Measurements from ENCODE around the gene S1PR1.
"Not testable (repeated sequence)": the region's sequence is repeated elsewhere in the genome, so short reads cannot be mapped to it uniquely, and the experiment has no call there.

Gene S1PR1

GRCh38 chr1:101206139-101206538 is 30.7 kb upstream of the S1PR1 start:
- H3K36me3 Mint-ChIP-seq (ENCODE audit: low read depth); H3K27ac Mint-ChIP-seq: not testable (repeated sequence)

GRCh38 chr1:101207271-101207670 is 29.5 kb upstream of the S1PR1 start:
- H3K27me3 Mint-ChIP-seq (ENCODE audit: low read depth); H3K4me3 Mint-ChIP-seq; H3K9me3 Mint-ChIP-seq; H3K27ac Mint-ChIP-seq; H3K4me1 Mint-ChIP-seq (ENCODE audit: low read depth); H3K36me3 Mint-ChIP-seq (ENCODE audit: low read depth): not testable (repeated sequence)

More at GRCh38 chr1:101206139-101206538, 30.7 kb upstream of the S1PR1 start:
- H3K4me3 Mint-ChIP-seq; H3K27me3 Mint-ChIP-seq (ENCODE audit: low read depth); H3K4me1 Mint-ChIP-seq (ENCODE audit: low read depth); H3K9me3 Mint-ChIP-seq: not testable (repeated sequence)

GRCh38 chr1:101207891-101208290 is 28.9 kb upstream of the S1PR1 start:
- Mint-ChIP-seq H3K9me3 (no peaks in the 10 kb centered on the region), H3K4me3 (no peak overlapping the region), H3K27ac (no peak overlapping the region), H3K36me3 (ENCODE audit: low read depth) (peaks cover 4% of the 10 kb centered on the region), H3K4me1 (ENCODE audit: low read depth) (peaks cover 9% of the 10 kb centered on the region), H3K27me3 (ENCODE audit: low read depth) (no peaks in the 10 kb centered on the region)

- H3K27ac Mint-ChIP-seq = no peak overlapping the region
- H3K4me3 Mint-ChIP-seq = no peak overlapping the region
- no peaks in the 10 kb centered on the region for H3K27me3 Mint-ChIP-seq (ENCODE audit: low read depth)
- no peaks in the 10 kb centered on the region for H3K9me3 Mint-ChIP-seq
- H3K36me3 Mint-ChIP-seq (ENCODE audit: low read depth) = peaks cover 10% of the 10 kb centered on the region
- peaks cover 6% of the 10 kb centered on the region for H3K4me1 Mint-ChIP-seq (ENCODE audit: low read depth)
Measured at GRCh38 chr1:101215363-101216011, 21.3 kb upstream of the S1PR1 start.

GRCh38 chr1:101216623-101217022 is 20.2 kb upstream of the S1PR1 start:
- Mint-ChIP-seq H3K9me3 (no peaks in the 10 kb centered on the region), H3K36me3 (ENCODE audit: low read depth) (peaks cover 6% of the 10 kb centered on the region), H3K27ac (no peak overlapping the region), H3K27me3 (ENCODE audit: low read depth) (no peaks in the 10 kb centered on the region), H3K4me1 (ENCODE audit: low read depth) (peaks cover 12% of the 10 kb centered on the region), H3K4me3 (no peak overlapping the region)

GRCh38 chr1:101217148-101217547 is 19.7 kb upstream of the S1PR1 start:
- no peak overlapping the region for H3K4me3 Mint-ChIP-seq
- no peaks in the 10 kb centered on the region for H3K9me3 Mint-ChIP-seq
- no peaks in the 10 kb centered on the region for H3K27me3 Mint-ChIP-seq (ENCODE audit: low read depth)
- no peak overlapping the region for H3K27ac Mint-ChIP-seq
- H3K36me3 Mint-ChIP-seq (ENCODE audit: low read depth) = peaks cover 11% of the 10 kb centered on the region
- peaks cover 17% of the 10 kb centered on the region for H3K4me1 Mint-ChIP-seq (ENCODE audit: low read depth)

GRCh38 chr1:101218968-101219367 is 17.9 kb upstream of the S1PR1 start:
- not testable (repeated sequence) for H3K9me3 Mint-ChIP-seq; H3K27ac Mint-ChIP-seq; H3K27me3 Mint-ChIP-seq (ENCODE audit: low read depth); H3K36me3 Mint-ChIP-seq (ENCODE audit: low read depth); H3K4me3 Mint-ChIP-seq
- peaks cover 21% of the 10 kb centered on the region for H3K4me1 Mint-ChIP-seq (ENCODE audit: low read depth)

GRCh38 chr1:101219924-101220870 is 16.6 kb upstream of the S1PR1 start:
- Mint-ChIP-seq H3K4me3 (no peak overlapping the region), H3K4me1 (ENCODE audit: low read depth) (peaks cover 21% of the 10 kb centered on the region), H3K9me3 (no peaks in the 10 kb centered on the region), H3K36me3 (ENCODE audit: low read depth) (peaks cover 9% of the 10 kb centered on the region), H3K27ac (no peak overlapping the region), H3K27me3 (ENCODE audit: low read depth) (no peaks in the 10 kb centered on the region)

GRCh38 chr1:101220906-101221305 is 15.9 kb upstream of the S1PR1 start:
- H3K36me3 Mint-ChIP-seq (ENCODE audit: low read depth) = peaks cover 6% of the 10 kb centered on the region
- H3K27me3 Mint-ChIP-seq (ENCODE audit: low read depth) = no peaks in the 10 kb centered on the region
- no peak overlapping the region for H3K4me3 Mint-ChIP-seq
- H3K4me1 Mint-ChIP-seq (ENCODE audit: low read depth) = peaks cover 18% of the 10 kb centered on the region
- H3K9me3 Mint-ChIP-seq = no peaks in the 10 kb centered on the region
- H3K27ac Mint-ChIP-seq = no peak overlapping the region

GRCh38 chr1:101221945-101222429 is 14.8 kb upstream of the S1PR1 start:
- H3K4me3 Mint-ChIP-seq = peak overlapping the region; percentile 58
- H3K4me1 Mint-ChIP-seq (ENCODE audit: low read depth) = peaks cover 18% of the 10 kb centered on the region
- no peaks in the 10 kb centered on the region for H3K9me3 Mint-ChIP-seq
- H3K27ac Mint-ChIP-seq = peak overlapping the region; percentile 77
- H3K36me3 Mint-ChIP-seq (ENCODE audit: low read depth) = peaks cover 6% of the 10 kb centered on the region
- H3K27me3 Mint-ChIP-seq (ENCODE audit: low read depth) = no peaks in the 10 kb centered on the region

GRCh38 chr1:101227837-101228236 is 9.0 kb upstream of the S1PR1 start:
- no peak overlapping the region for H3K4me3 Mint-ChIP-seq
- no peak overlapping the region for H3K27ac Mint-ChIP-seq
- no peaks in the 10 kb centered on the region for H3K27me3 Mint-ChIP-seq (ENCODE audit: low read depth)
- peaks cover 15% of the 10 kb centered on the region for H3K36me3 Mint-ChIP-seq (ENCODE audit: low read depth)
- H3K9me3 Mint-ChIP-seq = peaks cover 7% of the 10 kb centered on the region
- peaks cover 24% of the 10 kb centered on the region for H3K4me1 Mint-ChIP-seq (ENCODE audit: low read depth)

- peaks cover 29% of the 10 kb centered on the region for H3K4me1 Mint-ChIP-seq (ENCODE audit: low read depth)
- peaks cover 7% of the 10 kb centered on the region for H3K9me3 Mint-ChIP-seq
- H3K27me3 Mint-ChIP-seq (ENCODE audit: low read depth) = no peaks in the 10 kb centered on the region
- H3K27ac Mint-ChIP-seq = no peak overlapping the region
- H3K36me3 Mint-ChIP-seq (ENCODE audit: low read depth) = peaks cover 15% of the 10 kb centered on the region
- H3K4me3 Mint-ChIP-seq = no peak overlapping the region
Measured at GRCh38 chr1:101228424-101229134, 8.2 kb upstream of the S1PR1 start.

GRCh38 chr1:101232182-101232581 is 4.6 kb upstream of the S1PR1 start:
- H3K4me1 Mint-ChIP-seq (ENCODE audit: low read depth) = peaks cover 39% of the 10 kb centered on the region
- not testable (repeated sequence) for H3K27ac Mint-ChIP-seq; H3K27me3 Mint-ChIP-seq (ENCODE audit: low read depth); H3K9me3 Mint-ChIP-seq; H3K4me3 Mint-ChIP-seq
- peaks cover 20% of the 10 kb centered on the region for H3K36me3 Mint-ChIP-seq (ENCODE audit: low read depth)

- no peaks in the 10 kb centered on the region for H3K27me3 Mint-ChIP-seq (ENCODE audit: low read depth)
- H3K4me3 Mint-ChIP-seq = no peak overlapping the region
- H3K4me1 Mint-ChIP-seq (ENCODE audit: low read depth) = peaks cover 32% of the 10 kb centered on the region
- H3K36me3 Mint-ChIP-seq (ENCODE audit: low read depth) = peaks cover 29% of the 10 kb centered on the region
- H3K9me3 Mint-ChIP-seq = peaks cover 7% of the 10 kb centered on the region
- H3K27ac Mint-ChIP-seq = peak overlapping the region; percentile 2
Measured at GRCh38 chr1:101233495-101233894, 3.3 kb upstream of the S1PR1 start.

All from T-helper 1 cell treated with Interleukin-12 subunit alpha and Interleukin-12 subunit beta and Interleukin-4 antibody, amounts not matched to agents 30 μg/mL and 1 μg/mL, for 36 hours (primary cell).